Posterior cingulate gyrus (tissue), 11 donors: ENCODE measurements around the gene AGAP3.

Experiments
- DNase-seq, 10 donors: peaks; one replicate each; pipeline versions ENCODE4 v3.0.0 to v3.0.0-alpha.2; 2020 to 2021; ENCODE audit warnings: mixed read lengths in 3 of 10
- intact Hi-C: fragments of 100-400 bp; cut with DNase I; formaldehyde crosslinking; loops from one replicate; pipeline ENCODE4 v1.15.1; 2023

AGAP3 gene

GRCh38 chr7:151131224-151131591, 44.9 kb downstream of the AGAP3 start:
- peak in 1 of 10 donors; percentile 9 for DNase-seq
- intact Hi-C loops, result no loop called here

GRCh38 chr7:151131592-151132293, 45.5 kb downstream of the AGAP3 start:
- DNase-seq, result peak; percentile 37 to 97 (median 66)
- intact Hi-C loops, result no loop called here

GRCh38 chr7:151132461-151133205, 46.4 kb downstream of the AGAP3 start:
- intact Hi-C loops, result no loop called here
- DNase-seq, result peak in 5 of 10 donors; percentile 5 to 81 (median 38)

- DNase-seq, result peak in 4 of 10 donors; percentile 2 to 57 (median 36)
- intact Hi-C loops, result no loop called here
Observed at GRCh38 chr7:151133266-151133985, 47.2 kb downstream of the AGAP3 start.

GRCh38 chr7:151133986-151134742, 47.9 kb downstream of the AGAP3 start:
- intact Hi-C loops, result no loop called here
- DNase-seq, result peak in 4 of 10 donors; percentile 5 to 62 (median 59)

GRCh38 chr7:151134743-151135524, 48.7 kb downstream of the AGAP3 start:
- DNase-seq, result peak in 3 of 10 donors; percentile 33 to 76 (median 62)
- intact Hi-C loops, result no loop called here

- intact Hi-C loops, result no loop called here
- peak in 3 of 10 donors; percentile 4 to 69 (median 47) for DNase-seq
Observed at GRCh38 chr7:151135525-151135845, 49.2 kb downstream of the AGAP3 start.

GRCh38 chr7:151135866-151136843, 49.9 kb downstream of the AGAP3 start:
- intact Hi-C loops, result no loop called here
- peak in 2 of 10 donors; percentile 31 to 72 for DNase-seq

GRCh38 chr7:151137076-151137675, 50.9 kb downstream of the AGAP3 start:
- DNase-seq, result peak in 6 of 10 donors; percentile 1 to 72 (median 24)
- intact Hi-C loops, result no loop called here

- intact Hi-C loops, result no loop called here
- peak in 3 of 10 donors; percentile 1 to 56 (median 47) for DNase-seq
Observed at GRCh38 chr7:151137791-151138152, 51.5 kb downstream of the AGAP3 start.

GRCh38 chr7:151138153-151138851, 52.0 kb downstream of the AGAP3 start:
- peak in 3 of 10 donors; percentile 4 to 59 (median 54) for DNase-seq

GRCh38 chr7:151139071-151139790, 53.0 kb downstream of the AGAP3 start:
- peak in 4 of 10 donors; percentile 5 to 81 (median 74) for DNase-seq
- intact Hi-C loops, result no loop called here

More at GRCh38 chr7:151138153-151138851, 52.0 kb downstream of the AGAP3 start:
- intact Hi-C loops, result no loop called here

- intact Hi-C loops, result no loop called here
- DNase-seq, result peak in 3 of 10 donors; percentile 6 to 48 (median 29)
Observed at GRCh38 chr7:151139791-151140190, 53.5 kb downstream of the AGAP3 start.

- intact Hi-C loops, result no loop called here
Observed at GRCh38 chr7:151140826-151141225, 54.6 kb downstream of the AGAP3 start.

GRCh38 chr7:151141311-151141854, 55.1 kb downstream of the AGAP3 start:
- intact Hi-C loops, result no loop called here
- DNase-seq, result peak in 4 of 10 donors; percentile 8 to 84 (median 60)

More at GRCh38 chr7:151140826-151141225, 54.6 kb downstream of the AGAP3 start:
- peak in 2 of 10 donors; percentile 37 to 52 for DNase-seq
